Esophagus (tissue), 2 donors: ENCODE results near the gene QSOX2. TPM values are rescaled to one million over a fixed set of nuclear protein-coding genes. Genes with fewer than 3 reads are reported as not detected.

Experiments
- H3K27ac ChIP-seq, 2 donors: one replicate each; pipeline ENCODE4 v1.5.1; 2013; ENCODE audit warnings: low read depth in 2 of 2, mild to moderate bottlenecking in 2 of 2, inconsistent platforms in 1 of 2, low read length in 1 of 2, moderate library complexity in 1 of 2
- H3K27me3 ChIP-seq, 2 donors: one replicate each; pipeline ENCODE4 v1.6.1; 2013; ENCODE audit warnings: low read length in 2 of 2, control low read depth in 1 of 2, mild to moderate bottlenecking in 1 of 2; ENCODE audit not compliant: insufficient read depth in 2 of 2, control insufficient read depth in 1 of 2
- H3K36me3 ChIP-seq, 2 donors: one replicate each; pipeline ENCODE4 v1.6.1; 2013; ENCODE audit warnings: low read length in 1 of 2; ENCODE audit not compliant: control insufficient read depth in 2 of 2, insufficient read depth in 2 of 2
- H3K4me1 ChIP-seq, 2 donors: one replicate each; pipeline ENCODE4 v1.6.1; 2013; ENCODE audit warnings: low read length in 1 of 2; ENCODE audit not compliant: control insufficient read depth in 2 of 2, insufficient read depth in 2 of 2
- H3K4me3 ChIP-seq, 2 donors: one replicate each; pipeline ENCODE4 v1.5.1; 2013; ENCODE audit warnings: low read length in 2 of 2, mild to moderate bottlenecking in 2 of 2, low read depth in 1 of 2, moderate library complexity in 1 of 2
- H3K9me3 ChIP-seq, 2 donors: one replicate each; pipeline ENCODE4 v1.6.1; 2013; ENCODE audit warnings: mild to moderate bottlenecking in 2 of 2, low read depth in 1 of 2, low read length in 1 of 2, moderate library complexity in 1 of 2; ENCODE audit not compliant: control insufficient read depth in 2 of 2, insufficient read depth in 1 of 2
- WGBS, 2 donors: extraction: QIAGEN DNeasy Blood & Tissue Kit; methylation state at CpG; one replicate each; pipeline ENCODE4 v1.1.7; 2013; 5-methylcytosine and 5-hydroxymethylcytosine counted together
- polyA plus RNA-seq, 2 donors: library from polyadenylated mRNA; stranded (reverse); fragments of 200-250 nt; gene quantifications; one replicate each; pipeline ENCODE4 v1.2.3, GENCODE V29; 2013
- donor health status: healthy with polysubstance abuse.
- donor health status: Bipolar disorder and iron deficiency.

QSOX2 gene
- polyA plus RNA-seq, 2 donors = 2.6 to 3.6 TPM

DNA sequence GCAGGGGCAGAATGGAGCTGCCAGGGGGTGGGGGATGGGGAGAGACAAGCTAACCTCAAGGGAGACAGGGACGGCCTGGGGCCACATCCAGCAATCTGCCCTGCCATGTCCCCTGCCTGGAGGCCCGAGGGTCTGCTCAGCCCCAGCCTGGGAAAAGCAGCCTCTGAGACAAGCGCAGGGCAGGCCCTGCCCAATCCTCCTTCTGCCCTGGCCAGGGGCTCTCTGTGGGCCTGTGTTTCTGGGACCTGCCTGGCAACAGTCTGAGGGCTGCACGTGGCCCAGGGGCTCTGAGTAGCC is 13.9 kb upstream of the QSOX2 start:
- H3K36me3 ChIP-seq = no peaks in the 10 kb centered on the region
- H3K9me3 ChIP-seq = no peaks in the 10 kb centered on the region
- H3K27ac ChIP-seq = no peak overlapping the region
- H3K27me3 ChIP-seq = no peaks in the 10 kb centered on the region
- H3K4me1 ChIP-seq = no peaks in the 10 kb centered on the region
- no peak overlapping the region for H3K4me3 ChIP-seq
- 63 to 66% methylated on average over 4 of the region's 4 CpGs for WGBS, 2 donors

DNA sequence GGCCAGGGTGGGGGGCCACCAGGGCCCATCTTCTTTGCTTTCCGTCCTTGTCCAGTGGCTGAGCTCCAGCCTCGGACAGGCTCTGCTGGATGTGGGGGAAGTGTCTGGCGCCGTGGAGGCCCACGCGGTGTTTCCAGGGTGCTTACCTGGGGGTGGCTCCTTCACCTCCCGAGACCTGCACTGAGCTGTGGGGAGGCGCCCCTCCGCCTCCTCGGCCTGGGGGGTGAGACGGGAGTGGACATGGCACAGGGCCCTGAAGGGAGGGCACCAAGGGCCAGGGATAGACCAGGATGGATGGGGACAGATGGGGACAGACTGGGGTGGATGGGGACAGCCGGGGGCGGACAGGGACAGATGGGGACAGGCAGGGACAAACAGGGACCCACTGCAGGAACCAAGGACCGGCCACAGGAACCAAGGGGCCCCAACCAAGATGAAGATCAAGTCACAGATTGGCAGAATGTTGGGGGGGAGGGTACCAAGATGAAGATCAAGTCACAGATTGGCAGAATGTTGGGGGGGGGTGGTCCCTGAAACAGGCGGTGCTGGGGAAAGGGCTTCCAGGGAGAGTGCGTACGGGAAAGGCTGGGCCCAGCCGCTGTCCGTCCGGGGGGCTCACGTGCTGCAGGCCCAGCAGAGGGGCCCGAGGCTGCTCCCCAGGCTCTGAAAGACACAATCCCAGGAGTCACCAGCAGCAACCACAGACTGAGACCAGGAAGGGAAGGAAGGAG is 13.3 kb upstream of the QSOX2 start:
- Histone ChIP-seq H3K4me1 (no peaks in the 10 kb centered on the region), H3K27me3 (no peaks in the 10 kb centered on the region), H3K9me3 (no peaks in the 10 kb centered on the region), H3K4me3 (no peak overlapping the region), H3K27ac (no peak overlapping the region), H3K36me3 (no peaks in the 10 kb centered on the region)
- WGBS, 2 donors = 78 to 81% methylated on average over 22 of the region's 22 CpGs

DNA sequence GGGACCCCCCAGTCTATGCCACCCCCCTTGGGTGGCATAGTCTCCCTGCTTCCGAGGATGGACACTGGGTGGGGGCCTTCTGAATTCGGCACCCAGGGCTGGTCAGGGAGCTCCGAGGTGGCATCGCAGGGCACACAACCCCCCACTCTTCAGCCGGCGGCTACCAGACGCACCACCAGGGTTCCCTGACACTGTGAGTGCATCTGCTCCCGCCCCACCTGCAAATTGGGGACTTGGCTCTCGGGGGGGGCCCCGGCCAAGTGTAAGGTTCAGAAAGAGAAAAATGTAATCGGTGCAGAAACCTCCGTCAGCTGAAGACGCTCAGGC is 12.7 kb upstream of the QSOX2 start:
- no peak overlapping the region for H3K27ac ChIP-seq
- H3K4me3 ChIP-seq = no peak overlapping the region
- 83% methylated on average over 13 of the region's 13 CpGs for whole genome bisulfite sequencing, 2 donors
- H3K36me3 ChIP-seq = no peaks in the 10 kb centered on the region
- no peaks in the 10 kb centered on the region for H3K27me3 ChIP-seq
- H3K9me3 ChIP-seq = no peaks in the 10 kb centered on the region
- no peaks in the 10 kb centered on the region for H3K4me1 ChIP-seq

DNA sequence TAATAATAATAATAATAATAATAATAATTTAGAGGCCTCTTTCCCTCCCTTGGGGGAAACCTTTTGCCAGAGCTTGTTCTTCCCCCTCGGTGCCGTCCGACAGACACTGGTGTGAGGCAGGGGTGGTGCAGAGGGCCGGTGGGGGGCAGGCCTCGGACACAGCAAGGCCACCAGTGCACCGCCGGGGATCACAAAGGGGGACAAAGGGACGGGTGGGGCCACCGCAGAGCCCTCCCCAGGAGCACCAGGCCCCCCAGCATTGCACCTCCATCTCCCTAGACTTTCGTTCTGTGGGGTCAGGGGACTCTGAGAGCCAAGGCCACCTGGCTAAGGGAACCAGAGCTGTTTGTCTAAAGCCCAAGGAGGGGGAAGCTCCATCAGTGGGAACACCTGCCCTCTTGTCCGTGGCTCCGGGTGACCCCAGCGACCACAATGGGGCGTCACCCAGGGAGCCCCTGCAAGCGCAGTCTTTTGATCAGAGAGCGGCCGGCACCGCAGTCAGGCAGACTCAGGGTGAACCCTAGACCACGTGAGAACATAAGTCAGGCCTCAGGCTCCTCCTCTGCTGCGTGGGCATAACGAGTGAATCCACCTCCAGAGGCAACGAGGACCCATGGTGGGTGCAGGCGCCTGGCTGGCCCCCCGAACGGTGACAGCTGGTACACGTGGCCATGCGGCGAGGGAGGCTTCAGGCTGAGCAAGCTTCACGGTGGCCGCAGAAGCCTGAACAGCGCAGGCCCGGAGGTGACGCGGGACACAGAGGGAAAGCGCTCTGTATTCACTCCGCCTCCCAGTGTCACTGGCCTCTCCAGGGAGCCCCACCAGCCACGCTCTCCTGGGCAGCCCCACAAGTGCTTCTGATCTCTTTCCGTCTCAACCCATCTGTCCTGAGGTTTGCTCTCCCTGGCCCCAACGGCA is 12.0 kb upstream of the QSOX2 start:
- WGBS, 2 donors = 82 to 83% methylated on average over 35 to 39 of the region's 39 CpGs
- Histone ChIP-seq H3K9me3 (no peaks in the 10 kb centered on the region), H3K4me1 (no peaks in the 10 kb centered on the region), H3K36me3 (no peaks in the 10 kb centered on the region), H3K27ac (no peak overlapping the region), H3K4me3 (no peak overlapping the region), H3K27me3 (no peaks in the 10 kb centered on the region)

DNA sequence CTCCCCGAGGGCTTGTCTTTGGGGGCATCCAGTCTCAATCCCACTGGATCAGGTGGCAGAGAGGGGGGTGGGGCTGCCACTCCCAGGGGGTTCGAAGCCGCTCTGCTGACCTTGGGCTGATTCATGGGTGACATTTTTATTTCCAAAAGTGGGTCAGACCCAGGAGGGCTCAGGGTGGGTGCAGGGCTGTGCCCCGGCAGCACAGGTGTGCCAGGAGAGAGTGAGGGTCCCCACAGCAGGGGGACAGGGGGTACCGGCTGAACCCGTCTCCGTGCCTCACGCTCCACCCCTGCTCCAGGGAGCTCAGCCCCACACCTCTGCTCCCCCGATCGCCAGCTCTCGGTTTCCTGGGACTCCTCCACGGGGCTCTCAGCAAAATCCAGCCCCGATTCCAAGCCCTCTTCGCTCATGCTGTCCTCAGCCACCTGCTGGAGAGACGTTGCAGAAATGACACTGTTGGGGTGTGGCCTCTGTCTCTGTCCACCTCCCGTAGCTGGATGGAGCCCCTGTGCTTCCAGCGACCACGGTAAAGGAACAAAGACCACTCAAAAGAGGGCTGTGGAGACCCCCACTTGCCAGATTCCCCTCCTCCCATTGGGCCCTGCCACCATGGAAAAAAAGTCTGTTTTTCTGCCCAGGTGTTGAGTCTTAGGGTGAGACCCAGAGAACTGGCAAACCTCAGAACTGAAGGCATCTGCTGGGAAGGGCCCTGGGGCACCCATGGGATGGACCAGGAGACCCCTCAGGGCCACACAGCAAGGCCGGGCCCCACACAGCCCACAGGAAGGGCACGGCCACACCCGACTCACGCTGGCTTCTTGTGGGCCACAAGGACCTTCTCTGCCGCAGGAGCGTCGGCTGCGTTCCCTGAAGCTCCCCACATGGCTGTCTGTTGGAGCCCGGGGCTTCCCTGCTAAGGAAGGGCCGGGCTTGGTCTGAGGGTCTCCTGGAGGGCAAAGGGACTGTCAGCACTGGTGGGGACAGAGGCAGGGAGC is 10.6 kb upstream of the QSOX2 start:
- no peaks in the 10 kb centered on the region for H3K9me3 ChIP-seq
- H3K4me1 ChIP-seq = no peaks in the 10 kb centered on the region
- no peak overlapping the region for H3K27ac ChIP-seq
- 64 to 71% methylated on average over 28 of the region's 28 CpGs for WGBS, 2 donors
- no peak overlapping the region for H3K4me3 ChIP-seq
- H3K27me3 ChIP-seq = no peaks in the 10 kb centered on the region
- H3K36me3 ChIP-seq = no peaks in the 10 kb centered on the region

DNA sequence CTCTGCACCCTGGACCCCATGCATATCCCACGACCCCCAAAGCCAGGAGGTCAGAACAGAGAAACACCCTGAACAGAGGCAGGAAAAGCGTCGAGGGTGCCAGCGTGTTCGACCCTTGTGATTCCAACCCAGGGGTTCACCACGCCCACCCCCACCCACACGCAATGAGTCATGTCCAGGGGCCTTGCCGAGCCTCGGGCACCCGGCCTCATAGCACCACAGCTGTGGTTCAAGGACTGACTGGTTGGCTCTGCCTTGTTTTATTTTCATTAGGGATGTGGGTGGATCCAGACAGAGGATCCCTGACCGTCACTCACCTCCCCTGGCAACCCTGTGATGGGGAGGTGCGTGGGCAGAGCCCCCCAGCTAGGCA is 9.5 kb upstream of the QSOX2 start:
- WGBS, 2 donors = 30 to 36% methylated on average over 12 of the region's 12 CpGs
- Histone ChIP-seq H3K4me1 (no peaks in the 10 kb centered on the region), H3K9me3 (no peaks in the 10 kb centered on the region), H3K36me3 (no peaks in the 10 kb centered on the region), H3K27me3 (no peaks in the 10 kb centered on the region), H3K4me3 (no peak overlapping the region), H3K27ac (no peak overlapping the region)

DNA sequence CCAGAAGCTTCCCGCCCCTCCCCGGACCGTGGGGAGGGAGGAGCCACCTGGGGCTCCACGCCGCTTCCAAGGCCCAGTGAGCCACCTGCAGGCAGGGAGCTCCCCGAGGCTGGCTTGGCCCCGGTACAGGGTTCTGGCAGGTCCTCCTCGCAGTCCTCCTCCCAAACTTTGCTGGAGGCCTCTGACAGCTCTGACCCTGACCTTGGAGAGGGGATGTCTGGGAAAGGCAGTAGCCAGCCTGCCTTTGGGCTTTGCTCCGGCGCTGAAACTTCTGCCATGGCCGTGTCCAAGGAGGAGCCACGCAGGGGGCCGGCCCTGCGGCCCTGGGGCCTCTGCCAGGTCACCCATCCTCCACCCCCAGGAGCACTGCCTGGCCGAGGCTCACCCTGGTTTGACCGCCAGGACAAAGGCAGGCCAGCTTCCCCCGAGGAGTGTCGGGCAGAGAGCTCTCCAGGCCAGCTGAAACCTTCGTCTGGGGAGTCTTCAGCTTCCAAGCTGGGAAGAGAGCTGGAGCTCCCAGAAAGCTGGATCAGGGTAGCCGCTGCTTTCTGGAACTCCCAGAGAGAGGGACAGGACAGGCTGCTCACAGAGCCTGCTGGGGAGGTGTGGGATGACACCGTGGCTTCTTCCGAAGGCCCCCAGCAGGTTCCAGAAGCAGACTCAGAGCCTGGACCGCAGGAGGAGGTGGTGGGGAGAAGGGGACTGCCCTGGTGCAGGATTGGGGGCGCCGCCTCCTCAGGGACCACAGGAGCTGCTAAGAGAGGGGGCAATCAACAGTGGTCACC is 9.0 kb upstream of the QSOX2 start:
- no peaks in the 10 kb centered on the region for H3K36me3 ChIP-seq
- no peaks in the 10 kb centered on the region for H3K4me1 ChIP-seq
- WGBS, 2 donors = 64 to 66% methylated on average over 24 to 25 of the region's 25 CpGs
- H3K9me3 ChIP-seq = no peaks in the 10 kb centered on the region
- H3K27me3 ChIP-seq = no peaks in the 10 kb centered on the region
- H3K4me3 ChIP-seq = no peak overlapping the region
- no peak overlapping the region for H3K27ac ChIP-seq

DNA sequence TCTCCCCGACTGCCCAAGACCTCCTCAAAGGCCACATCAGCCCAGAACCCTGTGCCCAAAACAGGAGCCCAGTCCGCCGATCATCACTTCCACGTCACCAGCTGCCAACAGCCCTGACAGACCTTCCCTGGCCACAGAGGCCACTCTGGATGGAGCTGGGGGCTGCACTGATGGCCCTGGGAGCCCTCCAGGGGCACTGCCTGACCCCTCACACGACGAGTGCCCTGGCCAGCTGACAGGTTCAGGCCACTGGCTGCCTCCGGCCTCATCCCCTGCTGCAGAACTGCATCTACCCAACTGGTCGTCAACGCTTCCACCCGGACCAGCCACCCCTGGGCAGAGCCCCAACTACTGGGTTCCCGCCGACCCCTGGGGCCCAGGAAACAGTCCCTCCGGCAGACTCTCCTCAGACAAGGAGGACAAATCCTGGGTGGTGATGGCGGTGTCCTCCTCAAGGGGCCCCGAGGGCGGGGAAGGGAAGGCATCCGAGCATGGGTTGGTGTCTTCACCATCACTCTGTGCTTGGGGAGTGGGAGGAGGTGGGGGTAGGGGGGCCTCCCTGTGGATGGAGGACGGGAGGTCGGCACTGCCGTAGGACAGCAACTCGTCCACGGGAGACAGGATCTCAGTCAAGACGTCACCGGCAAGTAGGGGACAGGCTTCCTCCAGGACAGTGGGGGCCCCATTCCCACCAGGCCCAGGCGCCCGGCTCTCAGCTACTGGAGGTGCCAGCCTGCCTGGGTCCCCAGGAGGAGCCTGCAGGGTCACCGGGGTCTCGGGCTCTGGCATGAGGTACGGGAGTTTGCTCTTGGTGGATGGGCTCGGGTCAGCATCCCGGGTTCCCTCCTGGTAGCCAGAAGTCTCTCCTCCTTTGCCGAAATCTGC is 7.9 kb upstream of the QSOX2 start:
- Histone ChIP-seq H3K9me3 (no peaks in the 10 kb centered on the region), H3K36me3 (no peaks in the 10 kb centered on the region), H3K27me3 (no peaks in the 10 kb centered on the region), H3K27ac (no peak overlapping the region), H3K4me3 (no peak overlapping the region), H3K4me1 (no peaks in the 10 kb centered on the region)
- 81 to 82% methylated on average over 32 of the region's 32 CpGs for WGBS, 2 donors
